Mononuclear cell (primary cell): ENCODE measurements around the gene EYA3. TPM values are rescaled to one million over a fixed set of nuclear protein-coding genes. Genes with fewer than 3 reads are reported as not detected.

Source experiments
- H3K27me3 ChIP-seq: 2 replicates; pipeline ENCODE4 v1.6.0; 2011; ENCODE audit warnings: low read length, control low read depth; ENCODE audit not compliant: insufficient read depth
- H3K4me1 ChIP-seq: 2 replicates; pipeline ENCODE4 v1.5.1; 2011; ENCODE audit warnings: mild to moderate bottlenecking, low read length, control low read depth; ENCODE audit not compliant: insufficient read depth
- H3K4me3 ChIP-seq: 2 replicates; pipeline ENCODE4 v1.5.1; 2011; ENCODE audit warnings: mild to moderate bottlenecking, low read length, moderate library complexity
- H3K9me3 ChIP-seq: 2 replicates; pipeline ENCODE4 v1.5.1; 2011; ENCODE audit warnings: low read depth, mild to moderate bottlenecking, control low read depth, low read length
- total RNA-seq: library from RNA; depleted of rRNA; stranded (reverse); fragments of >200 nt; gene quantifications from one replicate; pipeline ENCODE4 v1.2.3, GENCODE V29; 2012

The EYA3 gene
- total RNA-seq, 1 donor: 8.7 TPM

DNA sequence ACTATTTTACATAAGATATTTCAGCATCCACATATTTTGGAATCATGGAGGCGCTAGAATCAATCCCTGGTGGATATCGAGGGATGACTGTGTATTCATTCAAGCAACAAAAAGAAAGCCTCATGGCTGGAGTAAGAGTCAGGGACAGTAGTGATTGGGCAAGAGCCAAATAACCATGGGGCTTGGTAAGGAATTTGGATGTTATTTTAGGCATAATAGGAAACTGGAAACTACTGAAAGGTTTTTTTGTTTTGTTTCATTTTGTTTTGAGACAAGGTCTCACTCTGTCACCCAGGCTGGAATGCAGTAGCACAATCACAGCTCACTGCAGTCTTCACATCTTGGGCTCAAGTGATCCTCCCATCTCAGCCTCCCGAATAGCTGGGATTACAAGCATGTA is 33.8 kb upstream of the EYA3 start:
- H3K9me3 ChIP-seq: no peaks in the 10 kb centered on the region
- H3K27me3 ChIP-seq: no peaks in the 10 kb centered on the region
- peaks cover 65% of the 10 kb centered on the region for H3K4me1 ChIP-seq
- H3K4me3 ChIP-seq: no peak overlapping the region

DNA sequence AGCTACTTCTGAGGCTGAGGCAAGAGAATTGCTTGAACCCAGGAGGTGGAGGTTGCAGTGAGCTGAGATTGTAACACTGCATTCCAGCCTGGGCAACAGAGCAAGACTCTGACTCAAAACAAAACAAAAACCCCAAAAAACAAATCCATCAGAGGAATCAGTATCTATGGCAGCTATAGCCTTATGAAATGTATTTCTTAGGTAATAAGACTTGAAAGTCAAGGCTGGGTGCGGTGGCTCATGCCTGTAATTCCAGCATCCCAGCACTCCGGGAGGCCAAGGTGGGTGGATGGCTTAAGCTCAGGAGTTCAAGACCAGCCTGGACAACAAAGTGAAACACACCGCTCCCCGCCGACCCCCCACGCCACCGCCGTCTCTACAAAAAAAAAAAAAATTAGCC is 31.1 kb upstream of the EYA3 start:
- Histone ChIP-seq H3K27me3 (no peaks in the 10 kb centered on the region), H3K9me3 (no peaks in the 10 kb centered on the region), H3K4me3 (no peak overlapping the region), H3K4me1 (peaks cover 63% of the 10 kb centered on the region)

DNA sequence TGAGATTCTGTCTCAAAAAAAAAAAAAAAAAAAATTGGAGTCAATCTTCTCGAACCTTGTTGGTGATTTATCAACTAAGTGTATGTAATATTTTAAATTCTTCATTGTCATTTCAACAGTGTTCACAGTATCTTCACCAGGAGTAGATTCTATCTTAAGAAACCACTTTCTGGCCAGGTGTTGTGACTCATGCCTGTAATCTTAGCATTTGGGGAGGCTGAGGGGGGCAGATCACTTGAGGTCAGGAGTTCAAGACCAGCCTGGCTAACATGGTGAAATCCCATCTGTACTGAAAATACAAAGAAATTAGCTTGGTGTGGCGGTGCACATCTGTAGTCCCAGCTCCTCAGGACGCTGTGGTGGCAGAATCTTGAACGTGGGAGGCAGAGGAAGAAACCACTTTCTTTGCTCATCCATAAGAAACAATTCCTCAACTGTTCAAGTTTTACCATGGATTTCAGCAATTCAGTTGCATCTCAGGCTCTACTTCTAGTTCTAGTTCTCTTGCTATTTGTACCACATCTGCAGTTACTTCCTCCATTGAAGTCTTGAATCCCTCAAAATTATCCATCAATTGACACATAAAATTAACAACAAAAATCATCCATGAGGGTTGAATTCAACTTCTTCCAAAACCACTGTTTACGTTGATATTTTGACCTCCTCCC is 30.4 kb upstream of the EYA3 start:
- H3K27me3 ChIP-seq: no peaks in the 10 kb centered on the region
- peaks cover 65% of the 10 kb centered on the region for H3K4me1 ChIP-seq
- no peaks in the 10 kb centered on the region for H3K9me3 ChIP-seq
- no peak overlapping the region for H3K4me3 ChIP-seq

DNA sequence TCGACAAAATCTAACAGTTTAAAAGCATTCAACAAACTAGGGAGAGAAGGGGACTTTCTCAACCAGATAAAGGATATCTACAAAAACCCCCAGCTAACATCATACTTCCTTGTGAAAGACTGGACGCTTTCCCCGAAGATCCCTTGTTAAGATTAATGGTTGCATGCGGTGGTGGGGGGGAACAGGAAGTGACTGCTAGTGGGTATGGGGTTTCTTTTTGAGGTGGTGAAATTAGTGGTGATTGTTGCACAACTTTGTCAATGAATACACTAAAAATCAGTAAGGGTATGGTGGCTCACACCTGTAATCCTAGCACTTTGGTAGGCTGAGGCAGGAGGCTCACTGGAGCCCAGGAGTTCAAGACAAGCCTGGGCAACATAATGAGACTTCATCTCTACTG is 26.9 kb upstream of the EYA3 start:
- no peaks in the 10 kb centered on the region for H3K9me3 ChIP-seq
- no peak overlapping the region for H3K4me3 ChIP-seq
- no peaks in the 10 kb centered on the region for H3K27me3 ChIP-seq
- H3K4me1 ChIP-seq: peaks cover 79% of the 10 kb centered on the region

DNA sequence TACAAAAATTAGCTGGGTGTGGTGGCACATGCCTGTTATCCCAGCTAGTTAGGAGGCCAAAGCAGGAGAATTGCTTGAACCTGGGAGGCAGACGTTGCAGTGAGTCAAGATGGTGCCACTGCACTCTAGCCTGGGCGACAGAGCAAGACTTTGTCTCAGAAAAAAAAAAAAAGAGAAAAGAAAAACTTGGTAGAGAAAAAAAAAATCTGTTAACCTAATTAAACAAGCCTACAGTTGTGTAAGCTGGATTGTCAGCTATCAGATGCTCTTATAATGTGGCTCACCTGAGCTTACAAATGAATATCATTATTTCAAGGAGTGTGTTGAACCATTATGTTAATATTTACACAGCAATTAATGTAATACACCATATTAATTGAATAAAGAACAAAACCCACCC is 26.4 kb upstream of the EYA3 start:
- Histone ChIP-seq H3K4me1 (peaks cover 82% of the 10 kb centered on the region), H3K27me3 (no peaks in the 10 kb centered on the region), H3K4me3 (no peak overlapping the region), H3K9me3 (no peaks in the 10 kb centered on the region)

DNA sequence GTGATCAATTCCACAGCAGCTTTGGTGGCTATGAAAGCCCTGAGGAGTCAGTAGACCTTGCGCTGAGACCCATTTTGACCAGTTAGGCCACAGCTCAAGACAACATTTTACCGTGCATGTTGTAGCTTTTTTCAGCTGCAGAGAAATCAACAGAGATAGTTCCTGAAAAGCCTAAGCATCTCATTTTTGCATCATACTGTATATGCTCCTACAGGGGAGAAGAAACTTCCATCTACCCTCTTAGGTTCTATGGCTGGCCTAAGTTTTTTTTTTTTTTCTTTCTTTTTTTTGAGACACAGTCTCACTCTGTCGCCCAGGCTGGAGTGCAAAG is 24.8 kb upstream of the EYA3 start:
- no peaks in the 10 kb centered on the region for H3K9me3 ChIP-seq
- peaks cover 76% of the 10 kb centered on the region for H3K4me1 ChIP-seq
- no peak overlapping the region for H3K4me3 ChIP-seq

DNA sequence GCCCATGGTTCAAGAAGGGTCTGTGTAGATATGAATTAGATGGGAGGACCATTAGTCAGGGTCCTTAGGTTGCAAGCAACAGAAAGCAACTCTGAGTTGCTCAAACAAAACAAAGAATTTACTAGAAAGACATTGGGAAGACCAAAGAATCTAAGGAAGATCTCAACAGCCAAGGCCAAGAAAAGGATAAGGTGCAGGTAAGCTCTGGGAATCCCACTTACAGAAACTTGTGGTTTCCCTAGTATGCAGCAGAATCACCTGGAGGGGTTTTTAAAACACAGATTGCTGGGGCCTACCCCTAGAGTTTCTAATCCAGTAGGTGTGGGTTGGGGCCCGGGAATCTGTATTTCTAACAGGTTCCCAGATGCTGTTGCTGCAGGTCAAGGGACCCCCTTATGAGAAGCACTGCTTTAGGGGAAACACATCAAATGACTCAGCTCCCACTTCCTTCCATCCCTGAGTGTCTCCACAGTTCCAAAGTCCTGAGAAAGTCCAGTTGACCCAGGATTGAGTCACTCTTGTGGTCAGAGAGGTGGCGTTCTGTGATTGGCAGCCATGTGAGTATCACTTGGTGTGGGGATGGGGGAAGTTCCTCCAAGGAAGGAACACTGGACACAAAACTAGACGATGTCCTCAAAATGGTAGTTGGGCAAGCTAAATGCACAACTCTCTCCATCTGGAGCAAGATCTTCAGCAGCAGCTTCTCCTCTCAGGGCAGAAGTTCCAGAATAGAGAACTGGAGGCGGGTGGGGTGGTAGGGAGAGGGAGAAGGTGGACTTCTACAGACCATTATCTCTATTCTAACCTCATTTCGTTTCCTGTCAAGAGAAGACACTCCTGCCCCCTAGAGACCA is 24.2 kb upstream of the EYA3 start:
- Histone ChIP-seq H3K4me1 (peaks cover 76% of the 10 kb centered on the region), H3K9me3 (no peaks in the 10 kb centered on the region), H3K4me3 (no peak overlapping the region), H3K27me3 (no peaks in the 10 kb centered on the region)

More for the DNA sequence above, 24.8 kb upstream of the EYA3 start:
- no peaks in the 10 kb centered on the region for H3K27me3 ChIP-seq

DNA sequence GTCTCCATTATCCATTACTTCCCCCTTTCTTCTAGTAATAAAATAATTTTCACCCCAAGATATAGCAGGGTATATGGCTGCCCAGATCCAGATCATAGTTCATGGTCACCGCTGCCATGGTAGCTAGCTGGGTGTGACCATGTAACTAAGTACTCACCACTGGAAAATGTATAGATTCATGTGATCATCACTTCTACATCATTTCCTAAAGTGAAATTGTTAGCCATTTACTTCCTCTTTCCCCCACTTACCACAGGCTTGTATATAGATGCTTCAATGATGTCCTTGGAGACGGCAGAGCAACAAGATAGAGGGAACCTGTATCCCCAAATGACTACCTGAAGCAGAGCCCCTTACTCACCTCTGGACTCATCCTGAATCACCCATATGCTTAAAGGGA is 22.7 kb upstream of the EYA3 start:
- H3K27me3 ChIP-seq: no peaks in the 10 kb centered on the region
- no peaks in the 10 kb centered on the region for H3K9me3 ChIP-seq
- H3K4me3 ChIP-seq: no peak overlapping the region
- peaks cover 81% of the 10 kb centered on the region for H3K4me1 ChIP-seq

DNA sequence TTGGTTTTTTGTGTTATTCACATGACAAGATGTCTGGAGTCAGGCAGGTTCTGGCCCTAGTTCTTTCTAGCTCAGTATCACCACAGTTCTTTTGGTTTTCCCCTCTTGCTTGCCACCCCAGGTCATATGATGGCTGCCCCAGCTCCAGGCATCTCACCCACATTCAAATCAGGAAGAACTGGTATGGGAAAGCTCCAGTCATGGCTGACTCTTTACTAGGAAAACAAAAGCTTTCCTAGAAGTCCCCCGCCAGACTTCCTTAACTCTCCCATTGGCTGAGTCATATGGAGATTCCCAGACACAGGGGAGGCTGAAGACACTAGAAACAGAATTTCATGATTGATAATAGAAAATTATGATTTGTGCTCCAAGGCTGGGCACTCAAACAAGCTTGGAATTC is 22.1 kb upstream of the EYA3 start:
- no peaks in the 10 kb centered on the region for H3K27me3 ChIP-seq

DNA sequence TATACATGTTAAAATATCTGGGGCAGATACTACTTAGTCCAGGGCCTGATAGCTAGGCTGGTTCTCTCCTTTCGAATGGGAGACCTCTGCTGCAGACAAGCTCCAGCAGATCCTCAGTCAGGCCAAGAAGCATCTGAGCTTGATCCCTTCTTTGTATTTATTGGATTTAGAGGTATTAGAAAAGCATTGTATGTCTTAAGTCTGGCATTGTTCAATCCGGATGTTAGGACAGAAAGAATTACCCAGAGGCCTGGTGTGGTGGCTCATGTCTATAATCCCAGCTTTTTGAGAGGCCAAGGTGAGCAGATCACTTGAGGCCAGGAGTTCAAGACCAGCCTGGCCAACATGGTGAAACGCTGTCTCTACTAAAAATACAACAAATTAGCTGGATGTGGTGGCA is 21.2 kb upstream of the EYA3 start:
- Histone ChIP-seq H3K9me3 (no peaks in the 10 kb centered on the region), H3K4me1 (peaks cover 66% of the 10 kb centered on the region), H3K27me3 (no peaks in the 10 kb centered on the region), H3K4me3 (no peak overlapping the region)

More for the DNA sequence above, 22.1 kb upstream of the EYA3 start:
- no peaks in the 10 kb centered on the region for H3K9me3 ChIP-seq
- H3K4me3 ChIP-seq: no peak overlapping the region
- peaks cover 75% of the 10 kb centered on the region for H3K4me1 ChIP-seq

DNA sequence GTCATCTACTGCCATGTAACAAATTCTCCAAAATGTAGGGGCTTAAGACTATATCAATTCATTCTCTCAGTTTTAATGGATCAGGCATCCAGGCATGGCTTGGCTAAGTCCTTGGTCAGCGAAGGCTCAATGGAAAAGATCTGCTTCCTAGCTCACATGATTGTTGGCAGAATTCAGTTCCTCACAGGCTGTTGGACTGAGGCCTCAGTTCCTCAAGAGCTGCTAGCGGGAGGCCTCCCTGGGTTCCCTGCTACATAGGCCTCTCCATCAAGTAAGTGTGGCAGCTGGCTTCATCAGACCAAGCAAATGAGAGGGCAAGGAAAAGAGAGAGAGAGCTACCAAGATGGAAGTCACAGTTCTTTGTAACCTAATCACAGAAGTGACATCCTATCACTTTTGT is 19.6 kb upstream of the EYA3 start:
- H3K9me3 ChIP-seq: no peaks in the 10 kb centered on the region
- no peaks in the 10 kb centered on the region for H3K27me3 ChIP-seq
- no peak overlapping the region for H3K4me3 ChIP-seq
- peaks cover 49% of the 10 kb centered on the region for H3K4me1 ChIP-seq

DNA sequence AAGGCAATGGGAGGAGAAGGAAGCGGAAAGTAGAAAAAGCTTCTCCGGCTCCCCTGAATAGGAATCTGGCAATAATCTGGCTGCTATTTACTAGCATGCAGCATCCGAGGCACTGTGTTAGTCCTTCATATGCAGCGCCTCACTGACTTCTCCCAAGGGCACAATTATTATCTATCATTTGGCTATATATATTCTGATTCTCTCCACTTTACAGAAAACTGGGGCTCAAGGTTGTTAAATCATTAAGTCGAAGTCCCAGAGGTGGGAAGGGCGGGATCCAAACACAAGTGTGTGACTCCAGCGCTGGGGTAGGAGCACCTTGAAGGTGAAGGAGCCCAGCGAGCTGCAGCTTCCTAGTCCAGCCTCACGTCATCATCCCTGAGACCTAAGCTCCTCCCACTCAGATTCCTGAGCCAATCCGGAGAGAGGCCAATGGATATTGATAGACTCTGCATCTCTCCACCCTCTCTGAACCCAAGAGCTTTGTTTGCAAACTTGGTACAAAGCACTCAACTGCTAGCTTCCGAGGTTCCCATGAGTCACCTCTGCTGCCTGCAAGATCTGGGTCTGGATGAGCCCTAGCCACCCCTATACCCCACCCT is 16.6 kb upstream of the EYA3 start:
- H3K27me3 ChIP-seq: no peaks in the 10 kb centered on the region
- H3K9me3 ChIP-seq: no peaks in the 10 kb centered on the region
- H3K4me3 ChIP-seq: no peak overlapping the region
- peaks cover 19% of the 10 kb centered on the region for H3K4me1 ChIP-seq

DNA sequence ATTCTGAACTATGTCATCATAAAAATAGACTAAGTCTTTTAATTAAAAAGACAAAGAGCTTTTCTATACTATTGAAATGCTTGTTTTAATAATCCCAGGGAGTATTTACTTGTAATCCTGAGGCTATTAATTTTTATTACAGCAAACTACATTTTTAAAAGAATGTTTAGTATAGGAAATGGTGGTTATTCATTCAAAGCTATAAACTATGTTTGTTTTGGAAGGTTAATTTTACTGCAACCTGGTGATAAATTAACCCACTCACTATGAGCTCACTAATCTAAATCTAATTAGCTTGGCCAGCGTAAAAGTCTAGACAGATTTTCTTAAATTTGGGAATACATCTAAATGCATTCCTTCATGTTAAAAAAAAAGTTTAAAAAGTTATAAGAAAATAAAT is 13.8 kb upstream of the EYA3 start:
- Histone ChIP-seq H3K9me3 (no peaks in the 10 kb centered on the region), H3K4me1 (peaks cover 7% of the 10 kb centered on the region), H3K4me3 (no peak overlapping the region), H3K27me3 (no peaks in the 10 kb centered on the region)

DNA sequence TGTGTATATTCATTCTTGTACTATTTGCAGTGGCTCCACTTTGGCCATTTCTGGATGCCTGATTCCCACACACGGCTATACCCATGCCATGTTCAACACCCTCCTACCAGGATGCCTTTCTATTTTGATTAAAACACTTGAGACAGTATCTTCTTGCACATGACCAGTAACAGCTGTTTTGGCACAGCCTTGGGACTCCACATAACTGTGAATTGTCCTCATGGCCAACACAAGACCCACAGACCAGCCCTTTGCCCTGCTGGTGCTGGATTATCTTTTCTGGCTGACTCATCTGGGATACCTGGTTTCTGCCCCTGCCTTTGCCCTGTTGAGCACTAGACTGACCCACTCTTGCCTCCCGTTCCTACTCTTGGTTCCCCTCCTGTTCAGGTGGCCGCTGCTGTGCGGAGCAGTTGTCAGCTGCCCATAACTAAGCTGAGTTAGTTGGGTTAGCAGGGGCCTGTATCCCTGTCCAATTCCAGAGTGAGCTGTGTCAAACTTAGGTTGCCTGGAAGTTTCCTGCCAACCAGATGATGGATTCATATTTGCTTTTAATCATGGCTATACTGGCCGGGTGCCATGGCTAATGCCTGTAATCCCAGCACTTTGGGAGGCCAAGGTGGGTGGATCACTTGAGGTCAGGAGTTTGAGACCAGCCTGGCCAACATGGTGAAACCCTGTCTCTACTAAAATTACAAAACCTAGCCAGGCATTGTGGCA is 10.8 kb upstream of the EYA3 start:
- no peaks in the 10 kb centered on the region for H3K4me1 ChIP-seq
- H3K27me3 ChIP-seq: no peaks in the 10 kb centered on the region
- no peak overlapping the region for H3K4me3 ChIP-seq
- H3K9me3 ChIP-seq: no peaks in the 10 kb centered on the region

DNA sequence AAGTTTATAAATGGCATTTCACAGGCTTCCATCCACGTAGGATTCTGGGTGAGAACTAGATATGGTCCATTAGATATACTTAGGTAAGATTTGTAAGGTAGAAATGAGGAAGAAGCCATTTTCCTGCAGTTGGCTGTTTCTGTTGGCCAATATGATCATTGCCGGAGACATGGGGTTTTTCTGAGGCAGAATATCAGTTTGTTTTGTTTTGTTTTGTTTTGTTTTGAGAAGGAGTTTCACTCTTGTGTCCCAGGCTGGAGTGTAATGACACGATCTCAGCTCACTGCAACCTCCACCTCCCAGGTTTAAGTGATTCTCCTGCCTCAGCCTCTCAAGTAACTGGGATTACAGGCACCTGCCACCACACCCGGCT is 8.7 kb upstream of the EYA3 start:
- H3K4me1 ChIP-seq: no peaks in the 10 kb centered on the region
- no peak overlapping the region for H3K4me3 ChIP-seq
- H3K27me3 ChIP-seq: no peaks in the 10 kb centered on the region
- no peaks in the 10 kb centered on the region for H3K9me3 ChIP-seq
